Measurements from ENCODE around the gene ITPR3. TPM values are rescaled to one million over a fixed set of nuclear protein-coding genes. Genes with fewer than 3 reads are reported as not detected.

ITPR3 gene
- total RNA-seq, 2 experiments from 2014 or later = 56.6 to 83.5 TPM

DNA sequence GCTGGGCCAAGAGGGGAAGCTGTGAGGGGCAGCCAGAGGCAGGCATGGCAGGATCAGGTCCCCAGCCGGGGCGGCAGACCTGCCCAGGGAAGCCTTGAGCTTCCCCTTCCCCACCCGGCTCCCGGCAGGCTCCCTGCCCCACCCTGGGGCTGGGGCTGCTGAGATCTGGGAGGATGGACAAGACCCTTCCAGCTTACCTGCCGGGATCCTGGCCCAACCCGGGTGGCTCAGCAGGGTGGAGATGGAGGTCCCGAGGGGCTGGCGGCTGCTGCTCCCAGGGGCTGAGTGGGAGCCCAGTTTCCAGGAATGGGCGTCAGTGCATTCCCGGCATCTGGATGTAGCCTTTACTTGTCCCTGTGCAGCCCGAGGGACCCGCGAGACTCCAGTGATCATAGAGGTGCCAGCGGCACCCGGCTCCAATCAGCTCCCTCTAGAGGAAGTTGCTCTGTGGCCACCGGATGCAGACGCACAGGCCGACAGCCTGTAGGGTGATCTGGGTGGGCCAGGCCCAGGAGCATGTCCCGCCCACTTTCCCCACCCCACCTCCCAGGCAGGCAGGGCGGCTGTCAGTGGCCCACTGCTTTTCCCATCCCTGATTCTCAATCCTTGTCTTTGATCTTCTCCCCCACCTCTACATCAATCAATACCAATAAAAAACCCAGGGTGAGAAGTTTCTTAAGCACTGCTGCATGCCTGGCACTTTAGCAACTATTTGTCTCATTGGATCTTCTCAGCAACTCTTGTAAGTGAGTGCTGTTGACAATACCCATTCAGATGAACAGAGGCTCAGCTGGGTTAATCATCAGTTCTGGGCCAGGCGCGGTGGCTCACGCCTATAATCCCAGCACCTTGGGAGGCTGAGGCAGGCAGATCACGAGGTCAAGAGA, 41.1 kb upstream of the ITPR3 start, which contains the start of gene BAK1:
Gene BAK1, minus strand, starts transcription at position 449 of the 887 bp plus-strand sequence. CDS start 2,672 bp downstream, outside the sequence.
- H3K79me2 ChIP-seq (ENCODE audit: insufficient read depth, low read depth, low read length) = peaks cover 21% of the 10 kb centered on the region
- peak within 1 kb of the TSS; percentile 58 for H3K27ac ChIP-seq (ENCODE audit: low read depth, low read length, poor library complexity, severe bottlenecking)
- no TSS peak for BruUV-seq (replicated peaks)
- peak within 1 kb of the TSS; percentile 94 for H3K4me3 ChIP-seq (ENCODE audit: low read depth, low read length, poor library complexity, severe bottlenecking)
- no peaks in the 10 kb centered on the region for H3K9me2 ChIP-seq (ENCODE audit: insufficient read depth, low read length)
- ChIA-PET POLR2A (interaction anchor here (0.7 to 2.2 kb wide), 4 partner anchors 9 to 991 kb away, joined by 3 to 8 read pairs (median 5); partner anchors contain the start of gene UQCC2), CTCF (ENCODE audit: unreplicated experiment) (interaction anchor here (0.6 to 1.6 kb wide), 2 partner anchors 55 to 131 kb away, joined by 3 to 4 read pairs; no protein-coding TSS in a partner anchor)
- no peak for TF ChIP-seq EZH2phosphoT487 (IDR thresholded peaks at IDR 0.05; ENCODE audit: borderline replicate concordance, low read depth, low read length)
- TF ChIP-seq, protein P1, sequence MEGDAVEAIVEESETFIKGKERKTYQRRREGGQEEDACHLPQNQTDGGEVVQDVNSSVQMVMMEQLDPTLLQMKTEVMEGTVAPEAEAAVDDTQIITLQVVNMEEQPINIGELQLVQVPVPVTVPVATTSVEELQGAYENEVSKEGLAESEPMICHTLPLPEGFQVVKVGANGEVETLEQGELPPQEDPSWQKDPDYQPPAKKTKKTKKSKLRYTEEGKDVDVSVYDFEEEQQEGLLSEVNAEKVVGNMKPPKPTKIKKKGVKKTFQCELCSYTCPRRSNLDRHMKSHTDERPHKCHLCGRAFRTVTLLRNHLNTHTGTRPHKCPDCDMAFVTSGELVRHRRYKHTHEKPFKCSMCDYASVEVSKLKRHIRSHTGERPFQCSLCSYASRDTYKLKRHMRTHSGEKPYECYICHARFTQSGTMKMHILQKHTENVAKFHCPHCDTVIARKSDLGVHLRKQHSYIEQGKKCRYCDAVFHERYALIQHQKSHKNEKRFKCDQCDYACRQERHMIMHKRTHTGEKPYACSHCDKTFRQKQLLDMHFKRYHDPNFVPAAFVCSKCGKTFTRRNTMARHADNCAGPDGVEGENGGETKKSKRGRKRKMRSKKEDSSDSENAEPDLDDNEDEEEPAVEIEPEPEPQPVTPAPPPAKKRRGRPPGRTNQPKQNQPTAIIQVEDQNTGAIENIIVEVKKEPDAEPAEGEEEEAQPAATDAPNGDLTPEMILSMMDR (conservative IDR thresholded peaks at IDR 0.05; ENCODE audit: low read length) = peak; percentile 62
- peaks cover 34% of the 10 kb centered on the region for H3K4me1 ChIP-seq (ENCODE audit: insufficient read depth, low read length, poor library complexity, severe bottlenecking)
- no peaks in the 10 kb centered on the region for H4K20me1 ChIP-seq (ENCODE audit: insufficient read depth, low read length)
- intact Hi-C loops (cut with micrococcal nuclease; ENCODE audit: unreplicated experiment) = no loop called here
- peak; percentile 91 for DNase-seq (ENCODE audit: low spot score)
- H3K36me3 ChIP-seq (ENCODE audit: insufficient read depth, low read length) = peaks cover 25% of the 10 kb centered on the region
- H2AFZ ChIP-seq (ENCODE audit: low read length) = peak within 1 kb of the TSS; percentile 45; the same call in 1 of the 2 replicates
- H3K4me2 ChIP-seq (ENCODE audit: low read length) = peak within 1 kb of the TSS; percentile 94
- no peaks in the 10 kb centered on the region for H3K9me3 ChIP-seq (ENCODE audit: low read length)

GRCh38 chr6:33581186-33581585, 39.9 kb upstream of the ITPR3 start:
- Histone ChIP-seq H3K27ac (ENCODE audit: low read depth, low read length, poor library complexity, severe bottlenecking) (no peak overlapping the region), H2AFZ (ENCODE audit: low read length) (no peak overlapping the region), H3K9me3 (ENCODE audit: low read length) (no peaks in the 10 kb centered on the region), H3K4me2 (ENCODE audit: low read length) (no peak overlapping the region), H3K79me2 (ENCODE audit: insufficient read depth, low read depth, low read length) (peaks cover 21% of the 10 kb centered on the region), H3K9me2 (ENCODE audit: insufficient read depth, low read length) (no peaks in the 10 kb centered on the region), H4K20me1 (ENCODE audit: insufficient read depth, low read length) (no peaks in the 10 kb centered on the region), H3K4me1 (ENCODE audit: insufficient read depth, low read length, poor library complexity, severe bottlenecking) (peaks cover 44% of the 10 kb centered on the region), H3K4me3 (ENCODE audit: low read depth, low read length, poor library complexity, severe bottlenecking) (no peak overlapping the region), H3K36me3 (ENCODE audit: insufficient read depth, low read length) (peaks cover 16% of the 10 kb centered on the region)
- no TSS peak for BruUV-seq (replicated peaks)
- intact Hi-C loops (cut with micrococcal nuclease; ENCODE audit: unreplicated experiment) = no loop called here
- no peak for DNase-seq (ENCODE audit: low spot score)
- TF ChIP-seq, protein P1 (conservative IDR thresholded peaks at IDR 0.05; ENCODE audit: low read length) = no peak
- TF ChIP-seq EZH2phosphoT487 (IDR thresholded peaks at IDR 0.05; ENCODE audit: borderline replicate concordance, low read depth, low read length) = no peak
- ChIA-PET POLR2A (interaction anchor here (0.7 kb wide), 2 partner anchors 117 to 131 kb away, joined by 3 read pairs; no protein-coding TSS in a partner anchor), CTCF (ENCODE audit: unreplicated experiment) (interaction anchor here (1.6 kb wide), 1 partner anchor 130 kb away, joined by 3 read pairs; no protein-coding TSS in a partner anchor)
